ENCODE measurements around the gene TAF4. TPM values are rescaled to one million over a fixed set of nuclear protein-coding genes. Genes with fewer than 3 reads are reported as not detected.

The TAF4 gene
- total and polyA plus RNA-seq, 4 experiments from 2014 or later, result 0.54 to 33.1 (median 17.5) TPM

GRCh38 chr20:62031462-62032092, 34.1 kb downstream of the TAF4 start:
- no peaks in the 10 kb centered on the region for H3K27me3 ChIP-seq (ENCODE audit: insufficient read depth, low read length)
- ChIA-PET CTCF (ENCODE audit: partially characterized antibody) (interaction anchor here (1.0 to 1.1 kb wide), 3 partner anchors 20 to 125 kb away, joined by 3 to 5 read pairs (median 3); no protein-coding TSS in a partner anchor), POLR2A (ENCODE audit: partially characterized antibody) (interaction anchor here (1.7 to 4.3 kb wide), 2 partner anchors 34 to 90 kb away, joined by 5 to 22 read pairs; partner anchors contain the start of gene TAF4)
- H3K27ac Mint-ChIP-seq, result peak overlapping the region; percentile 78 to 95 (median 87)
- no peaks in the 10 kb centered on the region for H3K36me3 Mint-ChIP-seq
- H3K27ac ChIP-seq (ENCODE audit: low read depth, low read length), result peak overlapping the region; percentile 14
- H3K4me3 ChIP-seq (ENCODE audit: low read length in 2 of 2), result no peak overlapping the region
- H3K4me1 Mint-ChIP-seq, result peaks cover 43 to 73% (median 46%) of the 10 kb centered on the region in 4 donors
- H3K27me3 Mint-ChIP-seq, result no peaks in the 10 kb centered on the region
- H3K9me3 ChIP-seq (ENCODE audit: control insufficient read depth in 1 of 2, low read length in 2 of 2), result no peaks in the 10 kb centered on the region
- no peak for DNase-seq
- peaks cover 37% of the 10 kb centered on the region for H3K4me1 ChIP-seq (ENCODE audit: insufficient read depth, low read length)
- no peaks in the 10 kb centered on the region for H3K9me3 Mint-ChIP-seq
- H3K36me3 ChIP-seq (ENCODE audit: insufficient read depth, low read length), result no peaks in the 10 kb centered on the region
- intact Hi-C loops (cut with micrococcal nuclease), result no loop called here
- peak overlapping the region in 6 of 8 donors; percentile 11 to 76 (median 42) for H3K4me3 Mint-ChIP-seq

- no peaks in the 10 kb centered on the region for H3K27me3 Mint-ChIP-seq
- intact Hi-C loops (cut with micrococcal nuclease), result no loop called here
- POLR2A ChIA-PET (ENCODE audit: partially characterized antibody), result interaction anchor here (1.0 to 4.3 kb wide), 4 partner anchors 35 to 112 kb away, joined by 3 to 22 read pairs (median 4); partner anchors contain the start of genes PSMA7, SS18L1 and TAF4
Measured at GRCh38 chr20:62030834-62031434, 34.7 kb downstream of the TAF4 start.

DNA sequence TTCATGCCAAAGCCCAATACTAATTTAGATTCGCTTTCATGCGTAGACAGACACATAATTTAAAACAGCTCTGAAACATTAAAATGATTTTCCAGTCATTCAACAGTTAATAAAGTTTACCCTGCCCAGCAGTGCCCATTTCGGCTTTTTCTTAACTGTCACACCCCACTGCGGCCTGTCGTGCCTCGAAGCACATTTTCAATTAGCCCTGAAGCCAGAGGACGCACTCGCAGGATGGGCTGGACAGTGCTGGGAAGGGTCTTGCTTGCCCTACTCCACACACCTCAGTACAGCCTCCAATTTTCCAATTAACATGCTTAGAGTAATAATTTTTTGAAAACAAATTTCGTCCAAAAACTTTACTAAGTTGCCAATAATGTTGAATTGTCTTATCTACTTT, 35.3 kb downstream of the TAF4 start:
- ChIA-PET POLR2A (ENCODE audit: partially characterized antibody) (interaction anchor here (1.0 to 4.3 kb wide), 4 partner anchors 36 to 113 kb away, joined by 3 to 22 read pairs (median 4); partner anchors contain the start of genes PSMA7, SS18L1 and TAF4), CTCF (ENCODE audit: partially characterized antibody) (interaction anchor here (1.0 kb wide), 1 partner anchor 20 kb away, joined by 3 read pairs; no protein-coding TSS in a partner anchor)
- no peaks in the 10 kb centered on the region for H3K27me3 ChIP-seq (ENCODE audit: insufficient read depth, low read length)
- H3K4me1 ChIP-seq (ENCODE audit: insufficient read depth, low read length), result peaks cover 43% of the 10 kb centered on the region
- intact Hi-C loops (cut with micrococcal nuclease), result no loop called here
- DNase-seq, result no peak
- Mint-ChIP-seq H3K4me3 (peak overlapping the region in 6 of 8 donors; percentile 17 to 76 (median 42)), H3K27me3 (no peaks in the 10 kb centered on the region), H3K4me1 (peaks cover 47 to 78% (median 51%) of the 10 kb centered on the region in 4 donors), H3K36me3 (peaks cover 0 to 3% of the 10 kb centered on the region in 2 donors), H3K9me3 (no peaks in the 10 kb centered on the region), H3K27ac (peak overlapping the region; percentile 78 to 95 (median 87))
- no peak overlapping the region for H3K4me3 ChIP-seq (ENCODE audit: low read length in 2 of 2)
- H3K9me3 ChIP-seq (ENCODE audit: control insufficient read depth in 1 of 2, low read length in 2 of 2), result no peaks in the 10 kb centered on the region
- H3K36me3 ChIP-seq (ENCODE audit: insufficient read depth, low read length), result no peaks in the 10 kb centered on the region
- peak overlapping the region; percentile 3 for H3K27ac ChIP-seq (ENCODE audit: low read depth, low read length)

More at GRCh38 chr20:62030834-62031434, 34.7 kb downstream of the TAF4 start:
- DNase-seq, result peak; percentile 35 to 65 (median 41)
- no peaks in the 10 kb centered on the region for H3K9me3 ChIP-seq (ENCODE audit: control insufficient read depth in 1 of 2, low read length in 2 of 2)
- Mint-ChIP-seq H3K4me3 (peak overlapping the region; percentile 2 to 76 (median 42)), H3K27ac (peak overlapping the region; percentile 78 to 95 (median 87)), H3K9me3 (no peaks in the 10 kb centered on the region), H3K36me3 (no peaks in the 10 kb centered on the region), H3K4me1 (peaks cover 45 to 73% (median 47%) of the 10 kb centered on the region in 4 donors)
- H3K4me3 ChIP-seq (ENCODE audit: low read length in 2 of 2), result no peak overlapping the region
- H3K27ac ChIP-seq (ENCODE audit: low read depth, low read length), result peak overlapping the region; percentile 14
- no peaks in the 10 kb centered on the region for H3K27me3 ChIP-seq (ENCODE audit: insufficient read depth, low read length)
- peaks cover 43% of the 10 kb centered on the region for H3K4me1 ChIP-seq (ENCODE audit: insufficient read depth, low read length)
- CTCF ChIA-PET (ENCODE audit: partially characterized antibody), result interaction anchor here (1.0 kb wide), 1 partner anchor 21 kb away, joined by 3 read pairs; no protein-coding TSS in a partner anchor
- no peaks in the 10 kb centered on the region for H3K36me3 ChIP-seq (ENCODE audit: insufficient read depth, low read length)

DNA sequence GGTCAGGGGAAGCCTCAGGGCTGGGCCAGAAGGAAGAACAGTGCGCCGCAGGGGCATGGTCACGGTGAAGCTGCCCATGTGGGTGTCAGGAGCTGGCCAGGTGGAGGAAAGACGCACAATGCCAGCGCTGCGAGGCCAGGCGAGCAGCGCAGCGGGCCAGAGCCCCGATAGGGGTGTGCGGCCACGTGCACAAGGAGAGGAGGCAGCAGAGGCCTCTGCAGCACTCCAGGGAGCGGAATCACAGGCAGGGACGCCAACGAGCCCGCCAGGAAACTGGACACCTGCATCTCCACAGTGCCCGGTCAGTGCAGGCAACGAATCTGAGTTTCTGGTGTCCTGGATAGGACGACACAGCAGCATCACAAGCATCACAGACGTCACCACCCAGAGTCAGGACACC, 35.7 kb downstream of the TAF4 start:
- no peaks in the 10 kb centered on the region for H3K9me3 ChIP-seq (ENCODE audit: control insufficient read depth in 1 of 2, low read length in 2 of 2)
- no peaks in the 10 kb centered on the region for H3K27me3 Mint-ChIP-seq
- ChIA-PET POLR2A (ENCODE audit: partially characterized antibody) (interaction anchor here (1.7 to 4.3 kb wide), 2 partner anchors 36 to 92 kb away, joined by 5 to 22 read pairs; partner anchors contain the start of gene TAF4), CTCF (ENCODE audit: partially characterized antibody) (no interaction called here)
- no peak for DNase-seq
- H3K27ac ChIP-seq (ENCODE audit: low read depth, low read length), result no peak overlapping the region
- no peak overlapping the region for H3K4me3 Mint-ChIP-seq
- H3K4me1 Mint-ChIP-seq, result peaks cover 43 to 78% (median 48%) of the 10 kb centered on the region in 4 donors
- H3K9me3 Mint-ChIP-seq, result no peaks in the 10 kb centered on the region
- intact Hi-C loops (cut with micrococcal nuclease), result loop anchor here (5.0 kb wide), 1 partner anchor 107 kb away; no protein-coding TSS in a partner anchor
- no peaks in the 10 kb centered on the region for H3K36me3 ChIP-seq (ENCODE audit: insufficient read depth, low read length)
- no peak overlapping the region for H3K4me3 ChIP-seq (ENCODE audit: low read length in 2 of 2)
- peaks cover 43% of the 10 kb centered on the region for H3K4me1 ChIP-seq (ENCODE audit: insufficient read depth, low read length)
- peak overlapping the region in 5 of 7 donors; percentile 53 to 95 (median 86) for H3K27ac Mint-ChIP-seq
- no peaks in the 10 kb centered on the region for H3K27me3 ChIP-seq (ENCODE audit: insufficient read depth, low read length)
- H3K36me3 Mint-ChIP-seq, result peaks cover 0 to 3% of the 10 kb centered on the region in 2 donors

DNA sequence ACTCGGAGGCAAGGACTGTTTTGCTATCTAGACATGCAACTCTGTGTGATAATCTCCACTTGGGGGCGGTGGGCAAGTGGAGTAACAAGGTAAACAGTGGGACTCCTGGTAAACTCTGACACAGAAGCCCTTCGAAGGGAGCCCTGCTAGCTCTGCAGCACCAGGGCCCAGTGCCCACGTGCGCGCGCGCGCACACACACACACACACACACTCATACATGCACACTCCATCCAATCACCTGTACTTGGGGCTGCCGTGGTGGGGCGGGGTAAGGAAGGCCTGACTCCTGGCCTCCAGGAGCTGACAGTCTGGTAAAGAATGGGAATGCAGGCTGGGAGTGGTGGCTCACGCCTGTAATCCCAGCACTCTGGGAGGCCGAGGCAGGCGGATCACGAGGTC, 36.4 kb downstream of the TAF4 start:
- H3K27ac Mint-ChIP-seq, result peak overlapping the region in 2 of 7 donors; percentile 22 to 25
- Histone ChIP-seq H3K27me3 (ENCODE audit: insufficient read depth, low read length) (no peaks in the 10 kb centered on the region), H3K27ac (ENCODE audit: low read depth, low read length) (no peak overlapping the region), H3K4me1 (ENCODE audit: insufficient read depth, low read length) (peaks cover 43% of the 10 kb centered on the region), H3K4me3 (ENCODE audit: low read length in 2 of 2) (no peak overlapping the region), H3K36me3 (ENCODE audit: insufficient read depth, low read length) (no peaks in the 10 kb centered on the region), H3K9me3 (ENCODE audit: control insufficient read depth in 1 of 2, low read length in 2 of 2) (no peaks in the 10 kb centered on the region)
- intact Hi-C loops (cut with micrococcal nuclease), result loop anchor here (5.0 kb wide), 1 partner anchor 108 kb away; no protein-coding TSS in a partner anchor
- H3K36me3 Mint-ChIP-seq, result peaks cover 0 to 3% of the 10 kb centered on the region in 2 donors
- H3K4me1 Mint-ChIP-seq, result peaks cover 45 to 82% (median 51%) of the 10 kb centered on the region in 4 donors
- no peaks in the 10 kb centered on the region for H3K27me3 Mint-ChIP-seq
- H3K9me3 Mint-ChIP-seq, result no peaks in the 10 kb centered on the region
- ChIA-PET CTCF (ENCODE audit: partially characterized antibody) (interaction anchor here (0.6 kb wide), 1 partner anchor 271 kb away, joined by 3 read pairs; no protein-coding TSS in a partner anchor), POLR2A (ENCODE audit: partially characterized antibody) (interaction anchor here (4.3 kb wide), 1 partner anchor 37 kb away, joined by 22 read pairs; the partner anchor contains the start of gene TAF4)
- no peak for DNase-seq
- no peak overlapping the region for H3K4me3 Mint-ChIP-seq

- no peak overlapping the region for H3K4me3 Mint-ChIP-seq
- Histone ChIP-seq H3K9me3 (ENCODE audit: control insufficient read depth in 1 of 2, low read length in 2 of 2) (no peaks in the 10 kb centered on the region), H3K36me3 (ENCODE audit: insufficient read depth, low read length) (no peaks in the 10 kb centered on the region), H3K27me3 (ENCODE audit: insufficient read depth, low read length) (no peaks in the 10 kb centered on the region), H3K4me1 (ENCODE audit: insufficient read depth, low read length) (peaks cover 43% of the 10 kb centered on the region), H3K4me3 (ENCODE audit: low read length in 2 of 2) (no peak overlapping the region), H3K27ac (ENCODE audit: low read depth, low read length) (no peak overlapping the region)
- intact Hi-C loops (cut with micrococcal nuclease), result loop anchor here (5.0 kb wide), 1 partner anchor 109 kb away; no protein-coding TSS in a partner anchor
- peaks cover 46 to 76% (median 51%) of the 10 kb centered on the region in 4 donors for H3K4me1 Mint-ChIP-seq
- H3K27me3 Mint-ChIP-seq, result no peaks in the 10 kb centered on the region
- POLR2A ChIA-PET (ENCODE audit: partially characterized antibody), result no interaction called here
- DNase-seq, result no peak
- H3K36me3 Mint-ChIP-seq, result peaks cover 0 to 3% of the 10 kb centered on the region in 2 donors
- H3K27ac Mint-ChIP-seq, result peak overlapping the region in 1 of 7 donors; percentile 4
- CTCF ChIA-PET (ENCODE audit: partially characterized antibody), result interaction anchor here (0.6 kb wide), 1 partner anchor 272 kb away, joined by 3 read pairs; no protein-coding TSS in a partner anchor
- no peaks in the 10 kb centered on the region for H3K9me3 Mint-ChIP-seq
Measured at GRCh38 chr20:62028384-62028783, 37.3 kb downstream of the TAF4 start.
